Measurements from ENCODE around the gene IL17RC.

GRCh38 chr3:9916346-9916733, 558 bp upstream of the IL17RC start:
- TF ChIP-seq POLR2A (IDR thresholded peaks at IDR 0.05) (no peak), CTCF (IDR thresholded peaks at IDR 0.05) (no peak)

All from body of pancreas (tissue), 4 donors.